Upper lobe of right lung (tissue), 1 donor: ENCODE results near the gene MEIS1. TPM values are rescaled to one million over a fixed set of nuclear protein-coding genes. Genes with fewer than 3 reads are reported as not detected.
A peak's percentile ranks its signal among the peaks of the same experiment; 100 is the strongest.

Experiments used
- ATAC-seq: fragments of 200-7000 bp; cut with Tn5 transposase; one replicate; pipeline ENCODE4 v1.9.1; 2020; ENCODE audit warnings: mild to moderate bottlenecking, moderate library complexity
- DNase-seq: peaks from one replicate; pipeline ENCODE4 v3.0.0-alpha.2; 2020
- H3K27ac ChIP-seq: fragments of 200-600 bp; one replicate; pipeline ENCODE4 v1.8.0; 2022
- H3K27me3 ChIP-seq: fragments of 200-600 bp; one replicate; pipeline ENCODE4 v1.8.0; 2022; ENCODE audit warnings: mild to moderate bottlenecking
- H3K36me3 ChIP-seq: fragments of 200-600 bp; one replicate; pipeline ENCODE4 v1.8.0; 2022
- H3K4me1 ChIP-seq: fragments of 200-600 bp; one replicate; pipeline ENCODE4 v1.8.0; 2022
- H3K4me3 ChIP-seq: fragments of 200-600 bp; one replicate; pipeline ENCODE4 v1.8.0; 2022; ENCODE audit warnings: mild to moderate bottlenecking
- H3K9me3 ChIP-seq: fragments of 200-600 bp; one replicate; pipeline ENCODE4 v1.8.0; 2022
- CTCF ChIP-seq: fragments of 200-600 bp; IDR thresholded peaks from one replicate; pipeline ENCODE4 v1.8.0; 2022; ENCODE audit warnings: antibody characterized with exemption
- intact Hi-C: fragments of 100-400 bp; cut with DNase I; formaldehyde crosslinking; loops from one replicate; pipeline ENCODE4 v1.11.0; 2022
- total RNA-seq: library from RNA; stranded (reverse); fragmentation: NEBNext Ultra II Directional; extraction: Animal tissue kit (Norgen Biotek cat#: 25700); gene quantifications from one replicate; pipeline ENCODE4 v1.2.1, GENCODE V29; 2021
- donor health status: DM: no; HTN: yes; CAD: no; lungs with severe emphysema.

Gene MEIS1
- total RNA-seq, 1 donor from 2014 or later = 48.0 TPM

- Histone ChIP-seq H3K9me3 (no peaks in the 10 kb centered on the region), H3K27me3 (no peaks in the 10 kb centered on the region), H3K36me3 (no peaks in the 10 kb centered on the region), H3K27ac (peak overlapping the region; percentile 48), H3K4me1 (peaks cover 21% of the 10 kb centered on the region), H3K4me3 (peak overlapping the region; percentile 17)
- ATAC-seq = no peak
- TF ChIP-seq CTCF = no peak
- intact Hi-C loops = no loop called here
- DNase-seq = no peak
These were observed 120.8 kb downstream of the MEIS1 start for GRCh38 chr2:66555501-66556324.

DNA sequence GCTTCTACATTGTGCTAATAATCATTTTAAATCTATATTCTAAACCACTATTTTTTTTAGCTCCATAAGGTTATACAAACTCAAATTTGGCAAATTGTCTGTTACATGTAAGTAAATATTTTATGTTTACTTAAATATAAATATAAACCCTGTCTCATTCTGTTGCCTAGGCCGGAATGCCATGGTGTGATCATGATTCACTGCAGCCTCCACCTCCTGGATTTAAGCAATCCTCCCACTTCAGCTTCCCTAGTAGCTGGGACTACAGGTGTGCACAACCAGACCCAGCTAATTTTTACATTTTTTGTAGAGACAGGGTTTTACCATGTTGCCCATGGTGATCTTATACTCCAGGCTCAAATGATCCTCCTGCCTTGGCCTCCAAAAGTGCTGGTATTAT lies 124.7 kb downstream of the MEIS1 start:
- TF ChIP-seq CTCF = no peak
- Histone ChIP-seq H3K4me1 (peaks cover 13% of the 10 kb centered on the region), H3K36me3 (no peaks in the 10 kb centered on the region), H3K4me3 (no peak overlapping the region), H3K9me3 (no peaks in the 10 kb centered on the region), H3K27ac (no peak overlapping the region), H3K27me3 (no peaks in the 10 kb centered on the region)
- intact Hi-C loops = no loop called here
- ATAC-seq = no peak
- DNase-seq = no peak

- ATAC-seq (no peak), DNase-seq (no peak)
- no peak for TF ChIP-seq CTCF
- Histone ChIP-seq H3K27me3 (no peaks in the 10 kb centered on the region), H3K27ac (no peak overlapping the region), H3K4me3 (no peak overlapping the region), H3K4me1 (peaks cover 10% of the 10 kb centered on the region), H3K36me3 (no peaks in the 10 kb centered on the region), H3K9me3 (no peaks in the 10 kb centered on the region)
- intact Hi-C loops = no loop called here
These were observed 125.8 kb downstream of the MEIS1 start for GRCh38 chr2:66560683-66561082.

GRCh38 chr2:66561645-66562303 lies 126.8 kb downstream of the MEIS1 start:
- no peaks in the 10 kb centered on the region for H3K27me3 ChIP-seq
- ATAC-seq (no peak), DNase-seq (no peak)
- no peaks in the 10 kb centered on the region for H3K9me3 ChIP-seq
- no peak overlapping the region for H3K27ac ChIP-seq
- H3K36me3 ChIP-seq = no peaks in the 10 kb centered on the region
- H3K4me3 ChIP-seq = no peak overlapping the region
- intact Hi-C loops = no loop called here
- TF ChIP-seq CTCF = no peak
- H3K4me1 ChIP-seq = peaks cover 5% of the 10 kb centered on the region

- Histone ChIP-seq H3K36me3 (no peaks in the 10 kb centered on the region), H3K27ac (no peak overlapping the region)
- no peak for ATAC-seq
These were observed 127.4 kb downstream of the MEIS1 start for GRCh38 chr2:66562304-66562685.

More at GRCh38 chr2:66562304-66562685, 127.4 kb downstream of the MEIS1 start:
- TF ChIP-seq CTCF = no peak
- Histone ChIP-seq H3K9me3 (no peaks in the 10 kb centered on the region), H3K27me3 (no peaks in the 10 kb centered on the region), H3K4me1 (peaks cover 5% of the 10 kb centered on the region), H3K4me3 (no peak overlapping the region)
- no peak for DNase-seq
- intact Hi-C loops = no loop called here
